Endothelial cell of umbilical vein (primary cell): ENCODE measurements around the gene SYNPO2. TPM values are rescaled to one million over a fixed set of nuclear protein-coding genes. Genes with fewer than 3 reads are reported as not detected.
"Not testable (repeated sequence)": the region's sequence is repeated elsewhere in the genome, so short reads cannot be mapped to it uniquely, and the experiment has no call there.

Experiments used
- BruUV-seq: library from RNA; stranded (reverse); fragments of 400-500 nt; replicated peaks from 2 replicates; lab custom pipeline; 2021; lab: Mats Ljungman, UMichigan
- CTCF ChIA-PET: fragments of 300-600, 350-600 bp; sonication (Branson Sonifier 250); formaldehyde crosslinking; loops from one replicate; lab custom pipeline; 2021; ENCODE audit warnings: antibody characterized with exemption, inconsistent platforms; lab: Charles Lee
- POLR2A ChIA-PET: fragments of 300-600, 350-600 bp; sonication (Branson Sonifier 250); formaldehyde crosslinking; loops from one replicate; lab custom pipeline; 2021; ENCODE audit warnings: antibody characterized with exemption, inconsistent platforms; lab: Charles Lee
- DNase-seq: peaks from one replicate; pipeline ENCODE4 v3.0.0-alpha.2; 2011; ENCODE audit warnings: low read depth, low spot score
- FAIRE-seq: peaks from 2 replicates; lab custom pipeline; 2011; peaks lifted over from hg19 to GRCh38; lab: Jason Lieb, UNC
- H2AFZ ChIP-seq: 2 replicates; pipeline ENCODE4 v1.6.0; 2012; ENCODE audit warnings: low read depth, low read length, control low read depth, inconsistent platforms
- H3K27ac ChIP-seq: 2 replicates; pipeline ENCODE4 v1.5.1; 2011; ENCODE audit warnings: low read depth, mild to moderate bottlenecking, control low read depth, low read length, moderate library complexity; ENCODE audit not compliant: insufficient read depth
- H3K27me3 ChIP-seq, 2 experiments: 2 replicates each; pipeline versions ENCODE4 v1.6.0 to v1.6.1; 2011; ENCODE audit warnings: low read length in 2 of 2, mixed read lengths in 1 of 2; ENCODE audit not compliant: control insufficient read depth in 2 of 2, insufficient read depth in 2 of 2
- H3K36me3 ChIP-seq, 2 experiments: 2 replicates in 1 of 2; 3 replicates in 1 of 2; pipeline ENCODE4 v1.5.1; 2011; ENCODE audit warnings: low read length in 2 of 2, mild to moderate bottlenecking in 1 of 2, moderate library complexity in 1 of 2; ENCODE audit not compliant: control insufficient read depth in 2 of 2, insufficient read depth in 2 of 2; ENCODE audit errors: extremely low read depth in 1 of 2
- H3K4me1 ChIP-seq: 3 replicates; pipeline ENCODE4 v1.5.1; 2011; ENCODE audit warnings: mild to moderate bottlenecking, low read length; ENCODE audit not compliant: control insufficient read depth, insufficient read depth; ENCODE audit errors: extremely low read depth
- H3K4me2 ChIP-seq: 2 replicates; pipeline ENCODE4 v1.6.1; 2011; ENCODE audit warnings: low read length, control low read depth, mixed read lengths; ENCODE audit not compliant: insufficient read depth
- H3K4me3 ChIP-seq, 3 experiments: fragments of 200-600 bp in 1 of 3; sonication (generic), shearing (Covaris generic) in 1 of 3; replicated peaks in 1 of 3; 2 replicates each; pipeline ENCODE4 v1.5.1; 2011 to 2016; ENCODE audit warnings: control low read depth in 3 of 3, low read length in 3 of 3, mild to moderate bottlenecking in 2 of 3, inconsistent platforms in 1 of 3, low read depth in 1 of 3, moderate library complexity in 1 of 3; ENCODE audit not compliant: insufficient read depth in 1 of 3
- H3K79me2 ChIP-seq: 2 replicates; pipeline ENCODE4 v1.6.0; 2012; ENCODE audit warnings: low read length, inconsistent platforms; ENCODE audit not compliant: control insufficient read depth, insufficient read depth
- H3K9ac ChIP-seq: replicated peaks from 2 replicates; pipeline ENCODE3; 2011; ENCODE audit warnings: low read length, control low read depth; ENCODE audit not compliant: insufficient read depth; ENCODE audit errors: extremely low read depth
- H3K9me1 ChIP-seq: replicated peaks from 3 replicates; pipeline ENCODE4 v1.6.0; 2011; ENCODE audit warnings: mild to moderate bottlenecking, low read length; ENCODE audit not compliant: control insufficient read depth, insufficient read depth; ENCODE audit errors: extremely low read depth
- H3K9me3 ChIP-seq: replicated peaks from 2 replicates; pipeline ENCODE4 v1.5.1; 2012; ENCODE audit warnings: low read length, inconsistent platforms; ENCODE audit not compliant: control insufficient read depth, insufficient read depth
- H4K20me1 ChIP-seq: replicated peaks from 2 replicates; pipeline ENCODE3; 2011; ENCODE audit warnings: mild to moderate bottlenecking, low read length; ENCODE audit not compliant: control insufficient read depth, insufficient read depth; ENCODE audit errors: extremely low read depth
- CTCF ChIP-seq, 2 donors: IDR thresholded peaks; 1 replicate in 1 of 2; 2 replicates in 1 of 2; pipeline ENCODE4 v1.5.1; 2011; ENCODE audit warnings: low read length in 2 of 2, mild to moderate bottlenecking in 2 of 2, moderate library complexity in 2 of 2, control low read depth in 1 of 2, inconsistent platforms in 1 of 2, low read depth in 1 of 2; ENCODE audit not compliant: insufficient read depth in 1 of 2; ENCODE audit errors: extremely low read depth in 1 of 2
- EZH2 ChIP-seq: IDR thresholded peaks from 2 replicates; pipeline ENCODE4 v1.6.1; 2012; ENCODE audit warnings: borderline replicate concordance, low read depth, mild to moderate bottlenecking, moderate library complexity, low read length, inconsistent platforms; ENCODE audit not compliant: severe bottlenecking
- FOS ChIP-seq: IDR thresholded peaks from 2 replicates; pipeline ENCODE4 v1.6.1; 2011; ENCODE audit warnings: mild to moderate bottlenecking, low read length, moderate library complexity, borderline replicate concordance; ENCODE audit not compliant: insufficient read depth
- GATA2 ChIP-seq: IDR thresholded peaks from 2 replicates; pipeline ENCODE4 v1.7.0; 2011; ENCODE audit warnings: low read depth, mild to moderate bottlenecking, moderate library complexity, mixed read lengths, low read length; ENCODE audit not compliant: insufficient read length, insufficient read depth
- JUN ChIP-seq: IDR thresholded peaks from 2 replicates; pipeline ENCODE4 v1.6.1; 2011; ENCODE audit warnings: borderline replicate concordance, low read depth; ENCODE audit not compliant: insufficient read length, insufficient read depth
- MYC ChIP-seq: IDR thresholded peaks from one replicate; pipeline ENCODE4 v1.6.1; 2011; ENCODE audit warnings: mild to moderate bottlenecking, low read depth, low read length
- POLR2A ChIP-seq: IDR thresholded peaks from 2 replicates; pipeline ENCODE4 v1.6.1; 2012; ENCODE audit warnings: low read depth, mild to moderate bottlenecking, control low read depth, low read length
- POLR2AphosphoS5 ChIP-seq: IDR thresholded peaks from 2 replicates; pipeline ENCODE4 v1.6.1; 2012; ENCODE audit warnings: low read depth, mild to moderate bottlenecking, control low read depth, low read length, moderate library complexity; ENCODE audit not compliant: insufficient read depth
- dilution Hi-C: fragments of 300-500 bp; cut with MboI; formaldehyde crosslinking; loops from one replicate; pipeline ENCODE4 v1.15.0; 2019; ENCODE audit warnings: low sequenced_read_pairs; ENCODE audit not compliant: extremely low pct_ligation_motif_present
- intact Hi-C: fragments of 100-400 bp; cut with micrococcal nuclease; formaldehyde crosslinking; loops from one replicate; pipeline ENCODE4 v1.10.0; 2022
- polyA plus RNA-seq, 4 experiments: library from polyadenylated mRNA; depleted of rRNA in 3 of 4; stranded (reverse) in 3 of 4; unstranded in 1 of 4; fragments of >200 nt; gene quantifications; 2 replicates each; pipeline versions ENCODE4 v1.2.1 to v1.2.3, GENCODE V29; 2011 to 2012; ENCODE audit warnings: missing spikeins in 1 of 4
- total RNA-seq: library from RNA; stranded (reverse); gene quantifications from 2 replicates; pipeline ENCODE4 v1.2.3, GENCODE V29; 2021
- TF ChIP-seq, protein P1 (sequence below): IDR thresholded peaks from 2 replicates; pipeline ENCODE4 v1.6.1; 2011; ENCODE audit not compliant: insufficient read depth, insufficient read length

Gene SYNPO2
- total and polyA plus RNA-seq, 2 donors (not counting 3 experiments of a cell fraction or from before 2014, with no cell fraction given), result 0.06 to 0.13 TPM

GRCh38 chr4:119059221-119059620 is 170.6 kb downstream of the SYNPO2 start:
- POLR2A ChIA-PET, result no interaction called here

DNA sequence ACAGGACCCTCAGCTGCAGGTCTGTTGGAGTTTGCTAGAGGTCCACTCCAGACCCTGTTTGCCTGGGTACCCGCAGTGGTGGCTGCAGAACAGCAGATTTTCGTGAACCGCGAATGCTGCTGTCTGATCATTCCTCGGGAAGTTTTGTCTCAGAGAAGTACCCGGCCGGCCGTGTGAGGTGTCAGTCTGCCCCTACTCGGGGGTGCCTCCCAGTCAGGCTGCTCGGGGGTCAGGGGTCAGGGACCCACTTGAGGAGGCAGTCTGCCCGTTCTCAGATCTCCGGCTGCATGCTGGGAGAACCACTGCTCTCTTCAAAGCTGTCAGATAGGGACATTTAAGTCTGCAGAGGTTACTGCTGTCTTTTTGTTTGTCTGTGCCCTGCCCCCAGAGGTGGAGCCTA is 178.5 kb downstream of the SYNPO2 start:
- POLR2A ChIA-PET, H2AFZ ChIP-seq, BruUV-seq, H3K27ac ChIP-seq, H3K27me3 ChIP-seq, H3K9ac ChIP-seq, dilution Hi-C loops, DNase-seq, H3K9me1 ChIP-seq, H4K20me1 ChIP-seq, H3K4me1 ChIP-seq, CTCF ChIA-PET, intact Hi-C loops, H3K4me2 ChIP-seq, H3K9me3 ChIP-seq, H3K79me2 ChIP-seq, H3K4me3 ChIP-seq, H3K36me3 ChIP-seq, FAIRE-seq: not testable (repeated sequence)

More at GRCh38 chr4:119059221-119059620, 170.6 kb downstream of the SYNPO2 start:
- dilution Hi-C loops (no loop called here), intact Hi-C loops (no loop called here)
- Histone ChIP-seq H3K27ac (no peak overlapping the region), H3K4me2 (no peak overlapping the region), H3K9ac (no peak overlapping the region), H3K4me1 (no peaks in the 10 kb centered on the region), H4K20me1 (no peaks in the 10 kb centered on the region), H3K9me1 (no peaks in the 10 kb centered on the region), H3K9me3 (no peaks in the 10 kb centered on the region), H2AFZ (no peak overlapping the region), H3K27me3 (no peaks in the 10 kb centered on the region), H3K79me2 (no peaks in the 10 kb centered on the region), H3K36me3 (no peaks in the 10 kb centered on the region), H3K4me3 (no peak overlapping the region)
- BruUV-seq, result no TSS peak
- TF ChIP-seq JUN (no peak), FOS (no peak), POLR2A (no peak), MYC (no peak), CTCF (IDR thresholded peaks at IDR 0.05; ENCODE audit: extremely low read depth in 1 of 2, insufficient read depth in 1 of 2, low read depth in 1 of 2, low read length in 2 of 2) (no peak), EZH2 (no peak), GATA2 (no peak), POLR2AphosphoS5 (no peak)
- TF ChIP-seq, protein P1, sequence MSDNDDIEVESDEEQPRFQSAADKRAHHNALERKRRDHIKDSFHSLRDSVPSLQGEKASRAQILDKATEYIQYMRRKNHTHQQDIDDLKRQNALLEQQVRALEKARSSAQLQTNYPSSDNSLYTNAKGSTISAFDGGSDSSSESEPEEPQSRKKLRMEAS, result no peak
- CTCF ChIA-PET, result no interaction called here
- DNase-seq (no peak), FAIRE-seq (no peak)
